Tongue (tissue), 2 donors: ENCODE measurements around the gene KCNA2. TPM values are rescaled to one million over a fixed set of nuclear protein-coding genes. Genes with fewer than 3 reads are reported as not detected.
A peak's percentile ranks its signal among the peaks of the same experiment; 100 is the strongest.

Source experiments
- DNase-seq: peaks from one replicate; pipeline ENCODE4 v3.0.0-alpha.2; 2015
- total RNA-seq: library from RNA; depleted of rRNA; stranded (reverse); fragments of >200 nt; gene quantifications from one replicate; pipeline ENCODE4 v1.2.3, GENCODE V29; 2014

The KCNA2 gene
- total RNA-seq, 1 donor from 2014 or later, result 4.8 TPM

GRCh38 chr1:110602466-110602865 lies 3.7 kb downstream of the KCNA2 start:
- DNase-seq, result peak; percentile 69

GRCh38 chr1:110601332-110601731 lies 4.8 kb downstream of the KCNA2 start:
- DNase-seq, result no peak

- DNase-seq, result no peak
Observed at GRCh38 chr1:110600716-110601115, 5.4 kb downstream of the KCNA2 start.

GRCh38 chr1:110597966-110598365 lies 8.2 kb downstream of the KCNA2 start:
- DNase-seq, result no peak

GRCh38 chr1:110596312-110596711 lies 9.8 kb downstream of the KCNA2 start:
- no peak for DNase-seq

GRCh38 chr1:110595353-110595710 lies 10.8 kb downstream of the KCNA2 start:
- DNase-seq, result no peak

GRCh38 chr1:110594456-110595352 lies 11.5 kb downstream of the KCNA2 start:
- peak; percentile 58 for DNase-seq

GRCh38 chr1:110593902-110594301 lies 12.3 kb downstream of the KCNA2 start:
- DNase-seq, result peak; percentile 3

GRCh38 chr1:110591956-110592355 lies 14.2 kb downstream of the KCNA2 start:
- DNase-seq, result no peak

- no peak for DNase-seq
Observed at GRCh38 chr1:110588991-110589390, 17.2 kb downstream of the KCNA2 start.

- no peak for DNase-seq
Observed at GRCh38 chr1:110588486-110588885, 17.7 kb downstream of the KCNA2 start.

GRCh38 chr1:110587906-110588305 lies 18.3 kb downstream of the KCNA2 start:
- no peak for DNase-seq

- no peak for DNase-seq
Observed at GRCh38 chr1:110585481-110585880, 20.7 kb downstream of the KCNA2 start.

- DNase-seq, result no peak
Observed at GRCh38 chr1:110584045-110584444, 22.1 kb downstream of the KCNA2 start.

GRCh38 chr1:110583505-110583904 lies 22.7 kb downstream of the KCNA2 start:
- DNase-seq, result no peak

GRCh38 chr1:110582378-110582777 lies 23.8 kb downstream of the KCNA2 start:
- peak; percentile 9 for DNase-seq

- peak; percentile 8 for DNase-seq
Observed at GRCh38 chr1:110581682-110582145, 24.4 kb downstream of the KCNA2 start.

GRCh38 chr1:110580244-110580643 lies 25.9 kb downstream of the KCNA2 start:
- no peak for DNase-seq

GRCh38 chr1:110579460-110579859 lies 26.7 kb downstream of the KCNA2 start:
- no peak for DNase-seq

GRCh38 chr1:110576441-110576840 lies 29.7 kb downstream of the KCNA2 start:
- DNase-seq, result no peak

- no peak for DNase-seq
Observed at GRCh38 chr1:110573314-110573713, 32.8 kb downstream of the KCNA2 start.

GRCh38 chr1:110572751-110573150 lies 33.4 kb downstream of the KCNA2 start:
- no peak for DNase-seq

GRCh38 chr1:110570901-110571300 lies 35.3 kb downstream of the KCNA2 start:
- no peak for DNase-seq

GRCh38 chr1:110570307-110570706 lies 35.9 kb downstream of the KCNA2 start:
- no peak for DNase-seq
